Measurements from ENCODE around the gene ARHGEF16. TPM values are rescaled to one million over a fixed set of nuclear protein-coding genes. Genes with fewer than 3 reads are reported as not detected.

Gene ARHGEF16
- polyA plus RNA-seq, 1 donor from 2014 or later, result not detected

DNA sequence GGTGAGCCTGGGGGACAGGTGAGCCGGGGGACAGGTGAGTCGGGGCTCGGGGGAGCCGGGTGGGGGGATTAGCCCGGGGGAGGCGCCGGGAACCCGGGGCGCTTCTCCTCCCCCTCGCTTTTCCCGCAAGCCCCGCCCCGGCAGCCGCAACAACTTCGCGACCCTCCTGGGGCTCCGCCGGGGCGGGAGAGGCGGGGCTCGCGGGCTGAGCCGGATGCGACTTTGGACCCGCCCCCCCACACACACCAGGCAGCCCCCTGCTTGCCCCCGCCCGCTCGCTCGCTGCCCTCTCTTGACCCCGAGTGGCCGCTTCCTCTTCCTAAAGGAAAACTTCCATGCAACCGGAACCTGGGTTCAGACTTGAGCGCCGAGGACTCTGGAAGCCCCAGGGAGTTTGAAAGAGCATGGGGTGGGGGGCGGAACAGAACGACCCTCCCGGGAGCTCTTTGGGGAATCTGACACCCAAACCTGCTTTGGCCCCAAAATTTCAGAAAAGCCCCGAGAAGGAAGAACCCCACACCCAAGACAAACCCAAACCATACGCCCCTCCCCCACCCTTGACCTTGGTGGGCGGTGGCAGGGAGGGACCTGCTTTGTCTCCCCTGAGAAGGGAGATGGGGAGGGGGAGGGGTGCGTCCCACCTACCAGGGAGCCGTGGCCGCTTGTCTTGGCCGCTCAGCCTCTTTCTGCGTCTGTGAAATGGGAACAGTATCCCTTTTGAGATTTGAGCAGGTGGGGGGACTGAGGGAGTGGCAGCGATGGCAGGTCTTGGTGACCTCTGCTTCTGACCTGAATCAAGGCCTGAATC, 550 bp downstream of the ARHGEF16 start:
- Mint-ChIP-seq H3K4me1 (peaks cover 0 to 2% (median 0%) of the 10 kb centered on the region in 3 donors), H3K27me3 (peaks cover 14% of the 10 kb centered on the region), H3K36me3 (no peaks in the 10 kb centered on the region)

GRCh38 chr1:3455670-3456448, 1.4 kb downstream of the ARHGEF16 start:
- Mint-ChIP-seq H3K4me1 (peaks cover 0 to 2% (median 0%) of the 10 kb centered on the region in 3 donors), H3K27ac (no peak overlapping the region), H3K36me3 (no peaks in the 10 kb centered on the region), H3K4me3 (peak overlapping the region; percentile 15 to 70 (median 36)), H3K27me3 (peaks cover 10% of the 10 kb centered on the region), H3K9me3 (no peaks in the 10 kb centered on the region)

More for the DNA sequence above, 550 bp downstream of the ARHGEF16 start:
- no peak overlapping the region for H3K27ac Mint-ChIP-seq
- H3K9me3 Mint-ChIP-seq, result no peaks in the 10 kb centered on the region
- peak overlapping the region; percentile 48 to 81 (median 60) for H3K4me3 Mint-ChIP-seq

- Mint-ChIP-seq H3K36me3 (no peaks in the 10 kb centered on the region), H3K4me1 (peaks cover 0 to 2% (median 0%) of the 10 kb centered on the region in 3 donors), H3K27ac (no peak overlapping the region), H3K9me3 (no peaks in the 10 kb centered on the region), H3K27me3 (peaks cover 5% of the 10 kb centered on the region), H3K4me3 (no peak overlapping the region)
Observed at GRCh38 chr1:3456449-3456963, 2.0 kb downstream of the ARHGEF16 start.

DNA sequence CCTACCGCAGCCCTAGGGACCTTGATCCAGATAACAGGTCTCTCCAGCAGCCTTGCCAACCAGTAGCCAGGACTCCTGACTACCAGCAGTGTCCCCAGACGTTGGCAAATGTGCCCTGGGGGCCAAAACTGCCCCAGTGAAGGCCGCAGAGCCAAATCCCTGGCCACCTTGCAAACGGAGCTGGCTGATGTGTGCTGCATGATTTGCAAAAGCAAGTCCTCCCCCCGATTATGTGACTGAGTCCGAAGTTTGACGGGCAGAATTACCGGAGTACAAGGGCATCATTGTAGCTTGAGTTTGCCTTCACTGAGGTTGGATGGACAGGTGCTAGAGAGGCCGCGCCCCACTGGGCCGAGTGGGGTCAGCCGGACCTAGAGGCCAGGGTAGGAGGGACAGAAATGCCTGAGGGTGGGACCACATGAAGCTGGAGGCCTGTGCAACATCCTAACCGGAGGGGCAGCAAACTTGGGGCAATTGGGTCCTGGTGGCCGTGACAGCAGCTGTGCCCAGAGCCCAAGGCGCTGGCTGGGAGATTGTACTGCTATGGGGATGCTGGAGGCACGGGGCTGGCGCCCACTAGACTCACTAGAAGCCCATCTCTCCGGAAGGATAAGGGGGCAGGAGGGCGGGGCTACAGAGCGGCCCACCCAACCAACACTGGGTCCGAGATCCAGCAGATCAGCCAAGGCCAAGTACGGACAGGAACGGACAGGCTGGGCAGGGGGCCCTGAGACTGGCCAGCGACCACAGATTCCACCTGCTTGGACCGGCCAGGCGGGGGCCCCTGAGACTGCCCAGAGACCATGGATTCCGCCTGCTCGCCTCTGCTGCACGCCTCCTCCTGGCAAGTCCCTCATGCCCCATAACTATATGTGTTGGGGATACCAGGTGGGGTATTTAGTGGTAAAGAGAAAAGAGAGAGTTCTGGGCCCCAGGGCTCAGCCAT, 2.8 kb downstream of the ARHGEF16 start:
- Mint-ChIP-seq H3K27me3 (peaks cover 5% of the 10 kb centered on the region), H3K27ac (peak overlapping the region in 1 of 3 donors; percentile 18), H3K9me3 (no peaks in the 10 kb centered on the region), H3K36me3 (no peaks in the 10 kb centered on the region), H3K4me1 (peaks cover 0 to 2% (median 0%) of the 10 kb centered on the region in 3 donors), H3K4me3 (no peak overlapping the region)

DNA sequence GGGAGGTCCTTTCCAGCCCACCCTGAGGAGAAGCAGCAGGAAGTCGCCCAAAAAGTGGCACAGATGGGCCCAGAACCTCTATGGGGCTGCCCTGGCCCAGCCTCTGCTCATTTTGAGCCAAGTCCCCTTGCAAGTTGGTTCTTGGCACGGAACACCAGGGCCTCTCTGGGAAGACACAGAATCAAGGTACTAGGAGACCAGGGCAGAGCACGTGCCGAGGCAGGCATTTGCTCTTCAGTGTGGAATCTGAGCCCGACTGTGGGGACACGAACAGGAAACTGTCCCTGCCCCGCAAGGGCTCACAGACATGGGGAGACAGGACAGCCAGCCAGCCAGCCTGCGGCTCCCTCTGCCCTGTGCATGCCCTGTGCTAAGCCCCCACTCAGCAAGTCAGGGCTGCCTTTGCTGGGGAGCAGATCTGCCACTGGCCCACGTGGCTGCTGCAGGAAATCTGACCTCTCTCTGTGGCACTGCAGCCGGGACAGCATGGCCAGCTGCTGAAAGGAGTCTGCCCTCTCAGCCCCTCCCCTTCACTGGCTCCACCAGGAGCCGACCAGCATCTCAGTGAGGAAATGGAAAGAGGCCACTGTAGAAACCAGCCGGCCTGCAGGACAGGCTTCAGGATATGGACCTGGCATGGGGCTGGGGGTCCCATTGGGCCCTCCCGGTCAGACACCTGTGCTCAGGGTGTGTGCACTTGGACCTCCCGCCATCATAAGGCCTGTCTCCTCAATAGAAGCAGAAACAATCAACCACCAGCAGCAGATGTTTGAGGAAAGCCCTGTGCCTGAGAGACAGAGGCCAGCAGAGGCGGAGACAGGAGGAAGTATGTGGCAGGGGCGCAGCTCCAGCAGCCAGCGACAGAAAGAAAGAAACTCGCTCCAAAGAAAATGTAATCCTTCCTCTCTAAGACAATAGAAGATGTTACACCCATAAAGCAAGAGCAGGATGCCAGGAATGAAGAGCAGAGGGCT, 3.7 kb downstream of the ARHGEF16 start:
- no peaks in the 10 kb centered on the region for H3K9me3 Mint-ChIP-seq
- no peaks in the 10 kb centered on the region for H3K36me3 Mint-ChIP-seq
- peaks cover 0 to 2% (median 0%) of the 10 kb centered on the region in 3 donors for H3K4me1 Mint-ChIP-seq
- no peak overlapping the region for H3K4me3 Mint-ChIP-seq
- peaks cover 4% of the 10 kb centered on the region for H3K27me3 Mint-ChIP-seq
- H3K27ac Mint-ChIP-seq, result peak overlapping the region in 1 of 3 donors; percentile 46

DNA sequence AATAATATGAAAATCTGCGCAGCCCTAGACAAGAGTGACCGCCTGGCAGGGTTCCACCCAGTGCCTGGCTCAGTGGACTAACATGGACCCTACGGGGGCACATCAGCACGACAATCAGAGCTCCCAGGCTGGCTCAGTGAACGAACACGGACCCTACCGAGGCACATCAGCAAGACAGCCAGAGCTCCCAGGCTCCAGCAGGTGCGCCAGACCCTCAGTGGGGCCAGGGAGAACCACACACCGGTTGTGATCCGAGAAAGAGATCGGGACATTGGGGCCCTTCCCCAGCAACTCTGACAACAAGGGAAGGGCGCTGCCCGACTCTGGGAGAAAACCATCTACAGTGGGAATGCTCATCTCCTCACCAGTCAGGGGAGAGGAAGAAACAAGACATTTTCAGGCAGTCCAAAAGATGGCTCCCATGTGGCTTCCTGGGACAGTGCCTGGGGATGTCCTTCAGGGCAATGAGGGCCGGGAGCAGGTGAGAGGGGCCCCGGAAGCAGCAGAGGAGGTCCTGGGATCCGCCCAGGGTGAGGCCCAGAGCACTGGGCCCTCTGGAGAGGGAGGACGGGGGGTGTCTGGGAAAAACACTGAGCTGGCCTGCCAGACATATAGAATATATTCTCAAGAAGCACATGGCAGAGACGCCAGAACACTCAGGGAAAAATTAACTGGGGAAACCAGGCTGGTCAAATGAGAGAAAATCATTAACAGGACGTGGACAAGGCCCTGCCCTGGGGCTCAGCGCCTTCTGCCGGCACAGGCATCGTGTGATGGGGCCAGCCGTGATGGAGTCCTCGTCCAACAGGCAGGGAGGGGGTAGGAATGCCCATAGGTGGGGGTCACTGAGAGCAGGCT, 4.8 kb downstream of the ARHGEF16 start:
- H3K36me3 Mint-ChIP-seq, result no peaks in the 10 kb centered on the region
- H3K27me3 Mint-ChIP-seq, result peaks cover 2% of the 10 kb centered on the region
- no peaks in the 10 kb centered on the region for H3K9me3 Mint-ChIP-seq
- H3K27ac Mint-ChIP-seq, result no peak overlapping the region
- peaks cover 0 to 2% (median 0%) of the 10 kb centered on the region in 3 donors for H3K4me1 Mint-ChIP-seq
- H3K4me3 Mint-ChIP-seq, result peak overlapping the region in 1 of 4 donors; percentile 57

DNA sequence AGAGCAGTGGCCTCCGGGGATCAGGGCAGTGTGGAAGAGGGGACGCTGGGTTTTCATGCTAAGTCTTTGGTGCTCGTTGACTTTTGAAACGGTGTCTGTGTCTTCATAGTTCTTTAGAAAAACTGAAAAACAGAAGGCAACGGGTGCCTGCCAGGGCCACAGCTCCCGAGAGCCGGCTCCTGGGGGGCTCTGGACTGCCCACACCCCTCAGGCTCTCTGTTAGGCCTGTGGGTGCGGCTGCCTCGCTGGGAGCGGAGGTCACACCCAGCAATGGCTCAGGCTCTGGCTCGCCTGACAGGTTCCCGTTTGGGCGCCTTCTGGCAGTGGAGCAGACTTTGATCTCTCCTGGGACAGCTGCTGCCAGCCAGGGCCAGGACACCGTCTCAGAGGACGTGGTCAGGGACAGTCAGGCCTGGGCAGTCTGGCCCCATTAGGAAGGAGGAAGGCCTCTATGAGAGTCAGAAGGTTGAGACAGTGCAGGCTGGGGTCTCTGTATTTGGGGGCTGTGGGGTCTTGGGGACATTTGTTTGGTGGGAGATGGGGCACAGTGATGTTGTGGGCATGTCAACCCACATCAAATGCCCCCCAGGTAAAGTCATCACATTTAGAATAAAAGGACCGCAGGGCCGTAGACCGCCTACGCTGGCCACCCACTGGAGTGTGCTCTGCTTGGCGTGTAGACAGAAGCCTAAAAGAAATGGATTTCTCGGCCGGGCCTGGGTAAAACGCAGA, 5.6 kb downstream of the ARHGEF16 start:
- Mint-ChIP-seq H3K4me1 (peaks cover 0 to 2% (median 0%) of the 10 kb centered on the region in 3 donors), H3K27ac (peak overlapping the region in 1 of 3 donors; percentile 57), H3K36me3 (no peaks in the 10 kb centered on the region), H3K4me3 (no peak overlapping the region), H3K9me3 (no peaks in the 10 kb centered on the region), H3K27me3 (peaks cover 2% of the 10 kb centered on the region)

- Mint-ChIP-seq H3K27me3 (no peaks in the 10 kb centered on the region), H3K36me3 (no peaks in the 10 kb centered on the region), H3K9me3 (no peaks in the 10 kb centered on the region), H3K4me3 (no peak overlapping the region), H3K4me1 (peaks cover 0 to 2% (median under 1%) of the 10 kb centered on the region in 3 donors), H3K27ac (no peak overlapping the region)
Observed at GRCh38 chr1:3460672-3461131, 6.2 kb downstream of the ARHGEF16 start.

DNA sequence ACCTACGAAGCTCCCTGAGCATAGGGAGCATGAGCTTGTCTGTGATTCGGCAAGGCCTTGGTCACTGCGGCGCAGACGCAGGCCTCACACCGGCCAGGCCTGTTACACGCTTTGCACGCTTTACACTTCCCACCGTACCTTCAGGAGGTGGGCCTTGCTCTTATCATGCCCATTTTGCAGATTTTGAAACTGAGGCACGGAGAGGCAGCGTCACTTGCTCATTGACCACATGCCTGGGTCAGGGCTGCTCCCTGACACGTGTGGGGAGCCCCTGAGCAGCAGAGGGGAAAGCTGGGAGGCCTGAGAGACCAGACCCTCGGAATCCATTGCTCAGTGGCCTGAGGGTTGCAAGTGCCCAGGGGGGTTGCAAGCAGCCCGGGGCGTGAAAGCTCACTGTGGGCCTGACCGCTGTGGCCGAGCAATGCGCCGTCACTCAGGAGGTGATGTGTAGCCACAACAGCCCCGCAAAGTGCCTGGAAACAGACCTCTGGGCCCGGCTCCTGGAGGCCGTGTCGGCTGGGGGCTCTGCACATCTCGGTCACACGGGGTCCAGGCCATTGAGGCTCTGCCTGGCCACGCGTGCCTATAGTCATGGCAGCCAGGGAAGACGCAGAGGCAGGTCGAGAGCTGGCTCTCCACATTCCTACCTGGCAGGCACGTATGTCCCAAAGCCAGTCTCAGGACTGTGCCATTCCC, 6.9 kb downstream of the ARHGEF16 start:
- Mint-ChIP-seq H3K36me3 (no peaks in the 10 kb centered on the region), H3K9me3 (no peaks in the 10 kb centered on the region), H3K4me3 (no peak overlapping the region), H3K4me1 (peaks cover 0 to 5% (median 2%) of the 10 kb centered on the region in 3 donors), H3K27me3 (no peaks in the 10 kb centered on the region), H3K27ac (no peak overlapping the region)

- no peak overlapping the region for H3K27ac Mint-ChIP-seq
- H3K4me3 Mint-ChIP-seq, result no peak overlapping the region
- peaks cover 1% of the 10 kb centered on the region for H3K27me3 Mint-ChIP-seq
- H3K9me3 Mint-ChIP-seq, result no peaks in the 10 kb centered on the region
- peaks cover 0 to 5% (median 2%) of the 10 kb centered on the region in 3 donors for H3K4me1 Mint-ChIP-seq
- no peaks in the 10 kb centered on the region for H3K36me3 Mint-ChIP-seq
Observed at GRCh38 chr1:3461934-3462275, 7.4 kb downstream of the ARHGEF16 start.

DNA sequence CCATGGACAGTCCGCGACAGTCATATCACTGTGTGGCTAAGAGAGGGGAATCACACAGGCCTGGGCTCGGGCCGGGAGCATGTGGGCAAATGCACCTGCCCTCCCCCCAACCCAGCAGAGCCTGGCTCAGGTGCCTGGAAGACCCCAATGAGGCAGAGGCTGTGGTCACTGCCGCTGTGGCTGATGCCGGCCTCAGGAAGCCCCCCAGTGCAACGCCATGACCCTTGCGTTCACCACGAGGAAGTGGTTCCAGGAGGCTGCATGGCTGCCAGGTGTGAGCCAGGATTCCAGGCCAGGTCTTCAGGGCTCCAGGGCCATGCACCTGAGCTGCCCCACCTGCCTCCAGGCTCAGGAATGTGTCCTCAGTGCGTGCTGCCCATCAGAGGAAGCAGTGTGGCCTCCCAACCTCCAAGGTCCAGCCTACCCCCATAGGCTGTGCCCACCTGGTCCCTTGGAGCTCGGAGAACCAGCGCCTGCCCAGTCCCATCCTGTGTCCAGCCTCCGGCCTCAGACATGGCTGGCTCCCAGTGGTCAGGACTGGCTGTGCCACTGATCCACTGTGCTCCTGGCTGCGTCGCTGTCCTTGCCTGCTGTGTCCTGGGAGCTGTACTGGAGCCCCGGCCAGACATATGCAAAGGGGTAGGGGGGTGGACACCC, 8.0 kb downstream of the ARHGEF16 start:
- Mint-ChIP-seq H3K9me3 (no peaks in the 10 kb centered on the region), H3K36me3 (no peaks in the 10 kb centered on the region)

More for the DNA sequence above, 8.0 kb downstream of the ARHGEF16 start:
- peaks cover 0 to 5% (median 2%) of the 10 kb centered on the region in 3 donors for H3K4me1 Mint-ChIP-seq
- H3K27me3 Mint-ChIP-seq, result peaks cover 2% of the 10 kb centered on the region
- H3K4me3 Mint-ChIP-seq, result no peak overlapping the region
- no peak overlapping the region for H3K27ac Mint-ChIP-seq

All from IgD-negative memory B cell (primary cell).